B cell (primary cell): ENCODE results near the gene LONP2. TPM values are rescaled to one million over a fixed set of nuclear protein-coding genes. Genes with fewer than 3 reads are reported as not detected.

ENCODE experiments used
- ATAC-seq: fragments of 200-7000 bp; cut with Tn5 transposase; one replicate; pipeline ENCODE4 v1.10.0; 2021; ENCODE audit warnings: low read depth, mild to moderate bottlenecking, moderate number of reproducible peaks, moderate library complexity
- CTCF ChIA-PET: fragments of 350-600 bp; sonication (Branson Sonifier 250); formaldehyde crosslinking; loops from one replicate; lab custom pipeline; 2021; ENCODE audit warnings: antibody characterized with exemption, inconsistent platforms; lab: Charles Lee
- POLR2A ChIA-PET: fragments of 350-600 bp; sonication (Branson Sonifier 250); formaldehyde crosslinking; loops from one replicate; lab custom pipeline; 2021; ENCODE audit warnings: antibody characterized with exemption; lab: Charles Lee
- DNase-seq: peaks from one replicate; pipeline ENCODE4 v3.0.0; 2013
- H2AFZ ChIP-seq: 2 replicates; pipeline ENCODE4 v1.6.1; 2012; ENCODE audit warnings: mild to moderate bottlenecking, low read depth, low read length; ENCODE audit not compliant: insufficient read depth, poor library complexity, severe bottlenecking
- H3K27ac ChIP-seq, 2 donors: 1 replicate in 1 of 2; 2 replicates in 1 of 2; pipeline ENCODE4 v1.5.1; 2012 to 2013; ENCODE audit warnings: low read length in 2 of 2, mild to moderate bottlenecking in 2 of 2, moderate library complexity in 1 of 2
- H3K27me3 ChIP-seq, 4 experiments: fragments of 200-600 bp in 1 of 4; sonication (generic) in 1 of 4; replicated peaks in 1 of 4; 1 replicate in 2 of 4; 2 replicates in 2 of 4; pipeline versions ENCODE4 v1.6.1 to v1.7.0; 2013 to 2016; ENCODE audit warnings: low read length in 3 of 4, mild to moderate bottlenecking in 2 of 4, mixed read lengths in 1 of 4, moderate library complexity in 1 of 4; ENCODE audit not compliant: insufficient read depth in 4 of 4, control insufficient read depth in 3 of 4; ENCODE audit errors: control extremely low read depth in 1 of 4
- H3K36me3 ChIP-seq, 2 experiments: replicated peaks in 1 of 2; 1 replicate in 1 of 2; 2 replicates in 1 of 2; pipeline versions ENCODE4 v1.6.1 to v1.7.1; 2013; ENCODE audit warnings: low read length in 1 of 2; ENCODE audit not compliant: insufficient read depth in 2 of 2, control insufficient read depth in 1 of 2; ENCODE audit errors: control extremely low read depth in 1 of 2, extremely low read depth in 1 of 2
- H3K4me1 ChIP-seq, 2 donors: fragments of 200-600 bp in 1 of 2; sonication (generic) in 1 of 2; 1 replicate in 1 of 2; 2 replicates in 1 of 2; pipeline versions ENCODE4 v1.5.1 to v1.6.1; 2013 to 2017; ENCODE audit warnings: low read length in 2 of 2; ENCODE audit not compliant: control insufficient read depth in 2 of 2, insufficient read depth in 2 of 2
- H3K4me2 ChIP-seq: replicated peaks from 2 replicates; pipeline ENCODE3; 2012; ENCODE audit warnings: mild to moderate bottlenecking, low read depth, low read length; ENCODE audit not compliant: poor library complexity, severe bottlenecking
- H3K4me3 ChIP-seq, 5 experiments: fragments of 200-600 bp in 1 of 5; sonication (generic) in 1 of 5; 1 replicate in 3 of 5; 2 replicates in 2 of 5; pipeline versions ENCODE4 v1.5.1 to v1.7.0; 2011 to 2016; ENCODE audit warnings: low read length in 4 of 5, mild to moderate bottlenecking in 4 of 5, low read depth in 2 of 5, control low read depth in 1 of 5, moderate library complexity in 1 of 5; ENCODE audit not compliant: insufficient read depth in 1 of 5; ENCODE audit errors: control extremely low read depth in 1 of 5, extremely low read depth in 1 of 5
- H3K79me2 ChIP-seq: fragments of 200-600 bp; sonication (generic); one replicate; pipeline ENCODE4 v1.6.0; 2016; ENCODE audit warnings: low read length; ENCODE audit not compliant: control insufficient read depth, insufficient read depth
- H3K9ac ChIP-seq: fragments of 200-600 bp; sonication (generic); 2 replicates; pipeline ENCODE4 v1.6.1; 2017; ENCODE audit warnings: mild to moderate bottlenecking, low read length, moderate library complexity
- H3K9me3 ChIP-seq, 3 donors: one replicate each; pipeline versions ENCODE4 v1.6.1 to v1.7.1; 2013; ENCODE audit warnings: low read length in 2 of 3; ENCODE audit not compliant: control insufficient read depth in 2 of 3, insufficient read depth in 1 of 3; ENCODE audit errors: control extremely low read depth in 1 of 3
- H4K20me1 ChIP-seq: 2 replicates; pipeline ENCODE4 v1.6.0; 2012; ENCODE audit warnings: mild to moderate bottlenecking, low read length; ENCODE audit not compliant: insufficient read depth, control insufficient read depth, poor library complexity, severe bottlenecking
- H3K27ac Mint-ChIP-seq: one replicate; pipeline ENCODE4 v1.8.0; 2021; ENCODE audit warnings: mixed read lengths
- H3K27me3 Mint-ChIP-seq: one replicate; pipeline ENCODE4 v1.8.0; 2021; ENCODE audit warnings: mixed read lengths
- H3K4me1 Mint-ChIP-seq: one replicate; pipeline ENCODE4 v1.8.0; 2021; ENCODE audit warnings: mixed read lengths
- H3K4me3 Mint-ChIP-seq: one replicate; pipeline ENCODE4 v1.8.0; 2021; ENCODE audit warnings: mixed read lengths
- H3K9me3 Mint-ChIP-seq: one replicate; pipeline ENCODE4 v1.8.0; 2022; ENCODE audit warnings: mixed read lengths; ENCODE audit not compliant: insufficient read depth
- CTCF ChIP-seq: fragments of 200-600 bp; IDR thresholded peaks from one replicate; pipeline ENCODE4 v1.8.0; 2022; ENCODE audit warnings: antibody characterized with exemption, mild to moderate bottlenecking
- EZH2 ChIP-seq: IDR thresholded peaks from 2 replicates; pipeline ENCODE4 v1.6.1; 2012; ENCODE audit warnings: borderline replicate concordance, low read depth, mild to moderate bottlenecking, moderate library complexity, low read length; ENCODE audit not compliant: insufficient read depth, poor library complexity, severe bottlenecking
- WGBS: methylation state at CpG from one replicate; pipeline ENCODE4 v1.1.5; 2013; ENCODE audit warnings: missing lambda C conversion rate; ENCODE audit not compliant: insufficient coverage; 5-methylcytosine and 5-hydroxymethylcytosine counted together
- intact Hi-C: fragments of 100-400 bp; cut with micrococcal nuclease; formaldehyde crosslinking; loops from one replicate; pipeline ENCODE4 v1.10.0; 2022
- polyA plus RNA-seq: library from polyadenylated mRNA; depleted of rRNA; stranded (reverse); fragments of >200 nt; gene quantifications from 2 replicates; pipeline ENCODE4 v1.2.3, GENCODE V29; 2012
- total RNA-seq, 2 donors: library from RNA; stranded (reverse); fragments of 120-200 nt in 1 of 2; gene quantifications; 1 replicate in 1 of 2; 2 replicates in 1 of 2; pipeline versions ENCODE4 v1.2.3 to v1.2.4, GENCODE V29; 2013 to 2022

The LONP2 gene
- total and polyA plus RNA-seq, 2 donors (not counting 1 experiment from before 2014, with no cell fraction given), result 39.3 to 84.2 TPM

- Mint-ChIP-seq H3K9me3 (no peaks in the 10 kb centered on the region), H3K4me3 (no peak overlapping the region), H3K27ac (no peak overlapping the region), H3K4me1 (peaks cover 46% of the 10 kb centered on the region), H3K27me3 (no peaks in the 10 kb centered on the region)
- Histone ChIP-seq H3K27me3 (no peaks in the 10 kb centered on the region), H3K4me1 (peaks cover 4 to 7% of the 10 kb centered on the region in 2 donors), H3K36me3 (peaks cover 2 to 3% of the 10 kb centered on the region in 2 experiments), H4K20me1 (peaks cover 35% of the 10 kb centered on the region), H3K27ac (no peak overlapping the region), H3K79me2 (peaks cover 70% of the 10 kb centered on the region), H3K4me2 (no peak overlapping the region), H3K9ac (no peak overlapping the region), H3K9me3 (no peaks in the 10 kb centered on the region), H2AFZ (no peak overlapping the region), H3K4me3 (no peak overlapping the region)
- 100% methylated on average over 1 of the region's 2 CpGs for WGBS
- intact Hi-C loops, result no loop called here
- ChIA-PET CTCF (interaction anchor here (1.4 to 2.6 kb wide), 3 partner anchors 72 to 263 kb away, joined by 4 to 8 read pairs (median 8); no protein-coding TSS in a partner anchor), POLR2A (no interaction called here)
- ATAC-seq, result no peak
- DNase-seq, result no peak
- TF ChIP-seq EZH2 (no peak), CTCF (no peak)
These were observed 115.9 kb downstream of the LONP2 start for GRCh38 chr16:48359983-48360382.

- Mint-ChIP-seq H3K9me3 (no peaks in the 10 kb centered on the region), H3K27me3 (no peaks in the 10 kb centered on the region), H3K27ac (peak overlapping the region; percentile 55), H3K4me1 (peaks cover 48% of the 10 kb centered on the region), H3K4me3 (no peak overlapping the region)
- Histone ChIP-seq H3K36me3 (peaks cover 0 to 3% of the 10 kb centered on the region in 2 experiments), H3K4me2 (no peak overlapping the region), H2AFZ (no peak overlapping the region), H3K9me3 (no peaks in the 10 kb centered on the region), H3K27ac (no peak overlapping the region), H3K4me1 (peaks cover 9 to 13% of the 10 kb centered on the region in 2 donors), H3K9ac (no peak overlapping the region), H4K20me1 (peaks cover 44% of the 10 kb centered on the region), H3K79me2 (peaks cover 81% of the 10 kb centered on the region), H3K27me3 (no peaks in the 10 kb centered on the region), H3K4me3 (no peak overlapping the region)
- CTCF ChIA-PET, result interaction anchor here (0.7 to 2.6 kb wide), 4 partner anchors 14 to 262 kb away, joined by 3 to 8 read pairs (median 4); no protein-coding TSS in a partner anchor
- ATAC-seq, result no peak
- no CpG with 5 or more reads among the region's 3 CpGs for WGBS
- no peak for TF ChIP-seq CTCF
- no peak for TF ChIP-seq EZH2
- POLR2A ChIA-PET, result no interaction called here
- no peak for DNase-seq
- intact Hi-C loops, result no loop called here
These were observed 116.9 kb downstream of the LONP2 start for GRCh38 chr16:48361012-48361411.
